Measurements from ENCODE around the gene AMACR. TPM values are rescaled to one million over a fixed set of nuclear protein-coding genes. Genes with fewer than 3 reads are reported as not detected.

Gene AMACR
- total and polyA plus RNA-seq, 5 experiments from 2014 or later, result 4.8 to 9.1 (median 5.9) TPM

GRCh38 chr5:33997331-33997983, 10.4 kb downstream of the AMACR start:
- no peak overlapping the region for H3K4me3 Mint-ChIP-seq
- H3K27ac Mint-ChIP-seq, result peak overlapping the region in 2 of 10 donors; percentile 7 to 38
- POLR2A ChIA-PET, result interaction anchor here (0.9 kb wide), 1 partner anchor 11 kb away, joined by 4 read pairs; the partner anchor contains the start of gene AMACR
- H3K36me3 Mint-ChIP-seq, result peaks cover 0 to 33% (median 8%) of the 10 kb centered on the region in 3 donors
- H3K27me3 Mint-ChIP-seq, result no peaks in the 10 kb centered on the region
- H3K4me1 Mint-ChIP-seq, result peaks cover 1 to 7% (median 4%) of the 10 kb centered on the region in 4 donors
- ATAC-seq, result peak; percentile 66 to 71
- peak in 7 of 10 donors; percentile 4 to 64 (median 24) for DNase-seq
- no peaks in the 10 kb centered on the region for H3K9me3 Mint-ChIP-seq

GRCh38 chr5:33995865-33996264, 12.0 kb downstream of the AMACR start:
- Mint-ChIP-seq H3K4me3 (no peak overlapping the region), H3K9me3 (no peaks in the 10 kb centered on the region), H3K36me3 (peaks cover 0 to 32% (median 8%) of the 10 kb centered on the region in 3 donors), H3K27me3 (no peaks in the 10 kb centered on the region), H3K4me1 (peaks cover 1 to 7% (median 4%) of the 10 kb centered on the region in 4 donors), H3K27ac (no peak overlapping the region)
- DNase-seq (no peak), ATAC-seq (no peak)
- POLR2A ChIA-PET, result no interaction called here

GRCh38 chr5:33994845-33995244, 13.0 kb downstream of the AMACR start:
- ATAC-seq (no peak), DNase-seq (no peak)
- peaks cover 0 to 30% (median 8%) of the 10 kb centered on the region in 3 donors for H3K36me3 Mint-ChIP-seq
- H3K9me3 Mint-ChIP-seq, result no peaks in the 10 kb centered on the region
- no peak overlapping the region for H3K4me3 Mint-ChIP-seq
- H3K27me3 Mint-ChIP-seq, result no peaks in the 10 kb centered on the region
- peaks cover 1 to 7% (median 4%) of the 10 kb centered on the region in 4 donors for H3K4me1 Mint-ChIP-seq
- H3K27ac Mint-ChIP-seq, result no peak overlapping the region
- POLR2A ChIA-PET, result no interaction called here

GRCh38 chr5:33992864-33993263, 15.0 kb downstream of the AMACR start:
- no peak for ATAC-seq
- H3K9me3 Mint-ChIP-seq, result no peaks in the 10 kb centered on the region
- no peak overlapping the region for H3K27ac Mint-ChIP-seq
- POLR2A ChIA-PET, result no interaction called here
- H3K36me3 Mint-ChIP-seq, result peaks cover 13 to 46% (median 21%) of the 10 kb centered on the region in 3 donors
- H3K4me1 Mint-ChIP-seq, result peaks cover 1 to 7% (median 4%) of the 10 kb centered on the region in 4 donors
- H3K27me3 Mint-ChIP-seq, result no peaks in the 10 kb centered on the region
- no peak for DNase-seq
- H3K4me3 Mint-ChIP-seq, result no peak overlapping the region

GRCh38 chr5:33985447-33985846, 22.4 kb downstream of the AMACR start:
- Mint-ChIP-seq H3K4me1 (no peaks in the 10 kb centered on the region), H3K4me3 (no peak overlapping the region), H3K27ac (no peak overlapping the region), H3K27me3 (peaks cover 0 to 1% (median 0%) of the 10 kb centered on the region in 5 donors), H3K36me3 (peaks cover 13 to 27% (median 21%) of the 10 kb centered on the region in 3 donors), H3K9me3 (no peaks in the 10 kb centered on the region)
- ATAC-seq (no peak), DNase-seq (no peak)
- POLR2A ChIA-PET, result no interaction called here

GRCh38 chr5:33984671-33985124, 23.2 kb downstream of the AMACR start, which contains the start of gene SLC45A2:
Gene SLC45A2, minus strand, starts transcription at chr5:33984693. Its CDS starts 110 bp downstream, at chr5:33984583.
- ATAC-seq (no peak), DNase-seq (no peak)
- H3K27ac Mint-ChIP-seq, result no peak within 1 kb of the TSS
- H3K36me3 Mint-ChIP-seq, result peaks cover 13 to 27% (median 21%) of the 10 kb centered on the region in 3 donors
- H3K4me3 Mint-ChIP-seq, result no peak within 1 kb of the TSS
- POLR2A ChIA-PET, result no interaction called here
- H3K9me3 Mint-ChIP-seq, result no peaks in the 10 kb centered on the region
- no peaks in the 10 kb centered on the region for H3K4me1 Mint-ChIP-seq
- peaks cover 0 to 2% (median 0%) of the 10 kb centered on the region in 5 donors for H3K27me3 Mint-ChIP-seq

GRCh38 chr5:33984178-33984577, 23.7 kb downstream of the AMACR start:
- no peak for DNase-seq
- no peak for ATAC-seq
- H3K4me3 Mint-ChIP-seq, result no peak overlapping the region
- peaks cover 0 to 2% (median 0%) of the 10 kb centered on the region in 5 donors for H3K27me3 Mint-ChIP-seq
- POLR2A ChIA-PET, result no interaction called here
- no peak overlapping the region for H3K27ac Mint-ChIP-seq
- no peaks in the 10 kb centered on the region for H3K4me1 Mint-ChIP-seq
- peaks cover 10 to 23% (median 17%) of the 10 kb centered on the region in 3 donors for H3K36me3 Mint-ChIP-seq
- H3K9me3 Mint-ChIP-seq, result no peaks in the 10 kb centered on the region

GRCh38 chr5:33981408-33982162, 26.3 kb downstream of the AMACR start:
- no peak overlapping the region for H3K4me3 Mint-ChIP-seq
- ATAC-seq, result no peak
- H3K27me3 Mint-ChIP-seq, result peaks cover 0 to 5% (median 2%) of the 10 kb centered on the region in 5 donors
- POLR2A ChIA-PET, result no interaction called here
- H3K27ac Mint-ChIP-seq, result no peak overlapping the region
- no peaks in the 10 kb centered on the region for H3K4me1 Mint-ChIP-seq
- no peak for DNase-seq
- no peaks in the 10 kb centered on the region for H3K9me3 Mint-ChIP-seq
- peaks cover 0 to 3% (median 3%) of the 10 kb centered on the region in 3 donors for H3K36me3 Mint-ChIP-seq

GRCh38 chr5:33980030-33980429, 27.8 kb downstream of the AMACR start:
- Mint-ChIP-seq H3K4me1 (no peaks in the 10 kb centered on the region), H3K4me3 (no peak overlapping the region), H3K36me3 (peaks cover 0 to 3% (median 0%) of the 10 kb centered on the region in 3 donors), H3K27me3 (peaks cover 0 to 10% (median 2%) of the 10 kb centered on the region in 5 donors), H3K9me3 (no peaks in the 10 kb centered on the region), H3K27ac (no peak overlapping the region)
- DNase-seq, result no peak
- ATAC-seq, result no peak
- POLR2A ChIA-PET, result no interaction called here

GRCh38 chr5:33978306-33978705, 29.5 kb downstream of the AMACR start:
- H3K9me3 Mint-ChIP-seq, result no peaks in the 10 kb centered on the region
- peaks cover 0 to 3% (median 0%) of the 10 kb centered on the region in 3 donors for H3K36me3 Mint-ChIP-seq
- no peak overlapping the region for H3K27ac Mint-ChIP-seq
- ATAC-seq (no peak), DNase-seq (no peak)
- peaks cover 0 to 5% (median 3%) of the 10 kb centered on the region in 4 donors for H3K4me1 Mint-ChIP-seq
- POLR2A ChIA-PET, result no interaction called here
- H3K4me3 Mint-ChIP-seq, result no peak overlapping the region
- peaks cover 0 to 10% (median 2%) of the 10 kb centered on the region in 5 donors for H3K27me3 Mint-ChIP-seq

GRCh38 chr5:33976307-33976706, 31.5 kb downstream of the AMACR start:
- Mint-ChIP-seq H3K27me3 (peaks cover 0 to 10% (median 2%) of the 10 kb centered on the region in 5 donors), H3K4me1 (peaks cover 0 to 10% (median 5%) of the 10 kb centered on the region in 4 donors), H3K4me3 (no peak overlapping the region), H3K36me3 (peaks cover 0 to 3% (median 0%) of the 10 kb centered on the region in 3 donors), H3K27ac (no peak overlapping the region), H3K9me3 (no peaks in the 10 kb centered on the region)
- no peak for ATAC-seq
- no peak for DNase-seq
- POLR2A ChIA-PET, result no interaction called here

- POLR2A ChIA-PET, result no interaction called here
- Mint-ChIP-seq H3K4me1 (peaks cover 0 to 10% (median 5%) of the 10 kb centered on the region in 4 donors), H3K4me3 (no peak overlapping the region), H3K9me3 (no peaks in the 10 kb centered on the region), H3K27me3 (peaks cover 0 to 10% (median 2%) of the 10 kb centered on the region in 5 donors), H3K27ac (no peak overlapping the region), H3K36me3 (peaks cover 0 to 3% (median 0%) of the 10 kb centered on the region in 3 donors)
- DNase-seq, result no peak
- no peak for ATAC-seq
Measured at GRCh38 chr5:33975852-33976251, 32.0 kb downstream of the AMACR start.

- DNase-seq, result peak in 2 of 10 donors; percentile 1 to 6
- no peak overlapping the region for H3K4me3 Mint-ChIP-seq
- peak overlapping the region in 1 of 10 donors; percentile 3 for H3K27ac Mint-ChIP-seq
- ATAC-seq, result no peak
- H3K9me3 Mint-ChIP-seq, result no peaks in the 10 kb centered on the region
- peaks cover 0 to 10% (median 0%) of the 10 kb centered on the region in 5 donors for H3K27me3 Mint-ChIP-seq
- peaks cover 0 to 3% (median 0%) of the 10 kb centered on the region in 3 donors for H3K36me3 Mint-ChIP-seq
- peaks cover 0 to 10% (median 6%) of the 10 kb centered on the region in 4 donors for H3K4me1 Mint-ChIP-seq
- POLR2A ChIA-PET, result no interaction called here
Measured at GRCh38 chr5:33973271-33973670, 34.6 kb downstream of the AMACR start.
